Thoracic aorta (tissue), 2 donors: ENCODE measurements around the gene NFASC. TPM values are rescaled to one million over a fixed set of nuclear protein-coding genes. Genes with fewer than 3 reads are reported as not detected.

Source experiments
- ATAC-seq: fragments of 150-250 bp; one replicate; pipeline ENCODE4 v1.8.0; 2017; ENCODE audit warnings: low read depth; ENCODE audit not compliant: insufficient number of reproducible peaks, low FRiP score
- DNase-seq: peaks from one replicate; pipeline ENCODE4 v3.0.0-alpha.2; 2020; ENCODE audit warnings: low spot score
- H3K27ac ChIP-seq, 2 donors: fragments of 200-600 bp; sonication (generic); 1 replicate in 1 of 2; 2 replicates in 1 of 2; pipeline ENCODE4 v1.5.1; 2016; ENCODE audit warnings: mild to moderate bottlenecking in 2 of 2, moderate library complexity in 2 of 2
- H3K27me3 ChIP-seq: fragments of 200-600 bp; sonication (generic); replicated peaks from 2 replicates; pipeline ENCODE4 v1.6.0; 2016; ENCODE audit warnings: mild to moderate bottlenecking; ENCODE audit not compliant: insufficient read depth
- H3K36me3 ChIP-seq: fragments of 200-600 bp; sonication (generic); one replicate; pipeline ENCODE4 v1.5.1; 2016
- H3K4me1 ChIP-seq, 2 donors: fragments of 200-600 bp; sonication (generic); 1 replicate in 1 of 2; 2 replicates in 1 of 2; pipeline versions ENCODE4 v1.5.1 to v1.6.0; 2016; ENCODE audit warnings: low read depth in 2 of 2, mild to moderate bottlenecking in 1 of 2; ENCODE audit not compliant: control insufficient read depth in 1 of 2
- H3K4me3 ChIP-seq: fragments of 200-600 bp; sonication (generic); 2 replicates; pipeline ENCODE4 v1.5.1; 2016; ENCODE audit warnings: mild to moderate bottlenecking
- H3K9me3 ChIP-seq: fragments of 200-600 bp; sonication (generic); 2 replicates; pipeline ENCODE4 v1.5.1; 2016
- CTCF ChIP-seq: fragments of 200-600 bp; sonication (generic); IDR thresholded peaks from one replicate; pipeline ENCODE4 v1.5.1; 2019; ENCODE audit warnings: antibody characterized with exemption
- total RNA-seq, 2 donors: library from RNA; depleted of rRNA; stranded (reverse); fragments of >200 nt; gene quantifications; one replicate each; pipeline versions ENCODE4 v1.1.0 to v1.2.3, GENCODE V29; 2016

Gene NFASC
- total RNA-seq, 2 donors from 2014 or later, result 26.2 to 29.5 TPM

- TF ChIP-seq CTCF, result no peak
- Histone ChIP-seq H3K27ac (no peak overlapping the region), H3K4me3 (no peak overlapping the region), H3K27me3 (no peaks in the 10 kb centered on the region), H3K36me3 (no peaks in the 10 kb centered on the region), H3K9me3 (no peaks in the 10 kb centered on the region), H3K4me1 (no peaks in the 10 kb centered on the region)
- DNase-seq, result no peak
- no peak for ATAC-seq
Measured at GRCh38 chr1:205053296-205053695, 182.6 kb downstream of the NFASC start.

GRCh38 chr1:205054013-205054412 is 183.4 kb downstream of the NFASC start:
- H3K27me3 ChIP-seq, result no peaks in the 10 kb centered on the region
- ATAC-seq (no peak), DNase-seq (no peak)
- H3K36me3 ChIP-seq, result no peaks in the 10 kb centered on the region
- H3K4me1 ChIP-seq, result no peaks in the 10 kb centered on the region
- H3K9me3 ChIP-seq, result no peaks in the 10 kb centered on the region
- TF ChIP-seq CTCF, result no peak
- no peak overlapping the region for H3K4me3 ChIP-seq
- no peak overlapping the region for H3K27ac ChIP-seq

- Histone ChIP-seq H3K27ac (no peak overlapping the region), H3K9me3 (no peaks in the 10 kb centered on the region), H3K4me1 (no peaks in the 10 kb centered on the region), H3K36me3 (no peaks in the 10 kb centered on the region), H3K4me3 (no peak overlapping the region), H3K27me3 (no peaks in the 10 kb centered on the region)
- TF ChIP-seq CTCF, result no peak
- ATAC-seq (no peak), DNase-seq (no peak)
Measured at GRCh38 chr1:205056188-205056611, 185.5 kb downstream of the NFASC start.

GRCh38 chr1:205056956-205057568 is 186.4 kb downstream of the NFASC start:
- no peak for TF ChIP-seq CTCF
- ATAC-seq (no peak), DNase-seq (no peak)
- no peak overlapping the region for H3K27ac ChIP-seq
- H3K36me3 ChIP-seq, result no peaks in the 10 kb centered on the region
- no peaks in the 10 kb centered on the region for H3K9me3 ChIP-seq
- H3K4me1 ChIP-seq, result peaks cover 0 to 3% of the 10 kb centered on the region in 2 donors
- no peak overlapping the region for H3K4me3 ChIP-seq
- no peaks in the 10 kb centered on the region for H3K27me3 ChIP-seq

- Histone ChIP-seq H3K4me3 (no peak overlapping the region), H3K36me3 (no peaks in the 10 kb centered on the region), H3K27ac (no peak overlapping the region), H3K27me3 (no peaks in the 10 kb centered on the region), H3K4me1 (peaks cover 0 to 3% of the 10 kb centered on the region in 2 donors), H3K9me3 (no peaks in the 10 kb centered on the region)
- ATAC-seq, result no peak
- DNase-seq, result no peak
- no peak for TF ChIP-seq CTCF
Measured at GRCh38 chr1:205057808-205058575, 187.3 kb downstream of the NFASC start.
